GM12878 (cell line): ENCODE data around the gene CFP. TPM values are rescaled to one million over a fixed set of nuclear protein-coding genes. Genes with fewer than 3 reads are reported as not detected.

Experiments used
- ATAC-seq: fragments of 200-7000 bp; cut with Tn5 transposase; 3 replicates; pipeline ENCODE4 v1.9.1; 2020; ENCODE audit warnings: mild to moderate bottlenecking, moderate library complexity
- BruUV-seq: library from RNA; stranded (reverse); fragments of 400-500 nt; replicated peaks from 2 replicates; lab custom pipeline; 2021; lab: Mats Ljungman, UMichigan
- CTCF ChIA-PET: fragments of 300-600 bp; sonication (Branson Sonifier 250); formaldehyde crosslinking; extraction: SDS; loops from one replicate; lab custom pipeline; 2021; ENCODE audit warnings: inconsistent platforms; lab: Yijun Ruan, JAX
- POLR2A ChIA-PET: fragments of 350-600 bp; formaldehyde crosslinking; extraction: SDS; loops from one replicate; lab custom pipeline; 2021; ENCODE audit warnings: inconsistent platforms; lab: Charles Lee
- RAD21 ChIA-PET: fragments of 300-600 bp; sonication (Branson Sonifier 250); formaldehyde crosslinking; loops from one replicate; lab custom pipeline; 2023; ENCODE audit warnings: antibody characterized with exemption; ENCODE audit not compliant: unreplicated experiment; lab: Charles Lee
- SMC1A ChIA-PET: fragments of 300-600 bp; sonication (Branson Sonifier 250); formaldehyde crosslinking; loops from one replicate; lab custom pipeline; 2023; ENCODE audit not compliant: unreplicated experiment, uncharacterized antibody; lab: Charles Lee
- DNase-seq: peaks from one replicate; pipeline ENCODE4 v3.0.0-alpha.2; 2011; ENCODE audit warnings: low read depth, low spot score
- FAIRE-seq: peaks from 3 replicates; lab custom pipeline; 2011; peaks lifted over from hg19 to GRCh38; lab: Jason Lieb, UNC
- H2AFZ ChIP-seq: 2 replicates; pipeline ENCODE4 v1.6.0; 2011; ENCODE audit warnings: low read depth, low read length, control low read depth; ENCODE audit not compliant: control insufficient read depth
- H3K27ac ChIP-seq: 2 replicates; pipeline ENCODE4 v1.5.1; 2011; ENCODE audit warnings: control low read depth; ENCODE audit not compliant: control insufficient read depth, insufficient read depth
- H3K27me3 ChIP-seq, 2 experiments: replicated peaks in 1 of 2; 2 replicates each; pipeline versions ENCODE4 v1.6.0 to v1.6.1; 2011; ENCODE audit warnings: low read length in 1 of 2; ENCODE audit not compliant: control insufficient read depth in 2 of 2, insufficient read depth in 2 of 2
- H3K36me3 ChIP-seq, 2 experiments: 2 replicates each; pipeline ENCODE4 v1.5.1; 2011; ENCODE audit warnings: low read length in 1 of 2; ENCODE audit not compliant: control insufficient read depth in 2 of 2, insufficient read depth in 2 of 2
- H3K4me1 ChIP-seq: 2 replicates; pipeline ENCODE4 v1.6.1; 2011; ENCODE audit warnings: mild to moderate bottlenecking, low read length, moderate library complexity, mixed read lengths; ENCODE audit not compliant: control insufficient read depth, insufficient read depth
- H3K4me2 ChIP-seq: 2 replicates; pipeline ENCODE4 v1.6.0; 2011; ENCODE audit warnings: control low read depth; ENCODE audit not compliant: control insufficient read depth, insufficient read depth
- H3K4me3 ChIP-seq: fragments of 200-600 bp; sonication (generic); 2 replicates; pipeline ENCODE4 v1.5.1; 2016
- H3K79me2 ChIP-seq: 2 replicates; pipeline ENCODE4 v1.6.0; 2011; ENCODE audit warnings: low read length; ENCODE audit not compliant: control insufficient read depth, insufficient read depth
- H3K9ac ChIP-seq: 2 replicates; pipeline ENCODE4 v1.8.0; 2011; ENCODE audit warnings: low read length, control low read depth, mixed read lengths; ENCODE audit not compliant: control insufficient read depth, insufficient read depth
- H3K9me3 ChIP-seq: replicated peaks from 3 replicates; pipeline ENCODE4 v1.5.1; 2011; ENCODE audit warnings: mild to moderate bottlenecking, low read length; ENCODE audit not compliant: control insufficient read depth, insufficient read depth
- H4K20me1 ChIP-seq: 2 replicates; pipeline ENCODE4 v1.6.0; 2011; ENCODE audit not compliant: control insufficient read depth, insufficient read depth
- BMI1 ChIP-seq: fragments of 450-650 bp; IDR thresholded peaks from 2 replicates; pipeline ENCODE4 v1.6.1; 2016; ENCODE audit warnings: mild to moderate bottlenecking, moderate library complexity, borderline replicate concordance
- NR2C1 ChIP-seq: fragments of 450-650 bp; IDR thresholded peaks from 2 replicates; pipeline ENCODE4 v1.6.1; 2017; ENCODE audit warnings: antibody characterized with exemption, mild to moderate bottlenecking, moderate library complexity
- PRDM15 ChIP-seq: fragments of 450-650 bp; formaldehyde crosslinking; IDR thresholded peaks from 2 replicates; pipeline ENCODE4 v1.4.0; 2020; ENCODE audit warnings: mild to moderate bottlenecking, moderate library complexity
- SREBF1 ChIP-seq: IDR thresholded peaks from 2 replicates; pipeline ENCODE4 v1.6.1; 2012; ENCODE audit warnings: mild to moderate bottlenecking, low read length
- STAT3 ChIP-seq: IDR thresholded peaks from 2 replicates; pipeline ENCODE4 v1.6.1; 2011; ENCODE audit warnings: low read depth, low read length, improper control_type of control experiment
- TAF1 ChIP-seq: IDR thresholded peaks from 2 replicates; pipeline ENCODE4 v1.6.1; 2011; ENCODE audit warnings: mild to moderate bottlenecking, low read depth, low read length, borderline replicate concordance
- WGBS: methylation state at CpG from one replicate; pipeline ENCODE4 v1.1.6; 2016; ENCODE audit warnings: low lambda C conversion rate; ENCODE audit not compliant: insufficient replicate concordance, insufficient coverage; ENCODE audit errors: missing lambda C conversion rate; 5-methylcytosine and 5-hydroxymethylcytosine counted together
- in situ Hi-C: fragments of 300-500 bp; cut with MboI; formaldehyde crosslinking; loops from 9 replicates; pipeline ENCODE4 v1.14.3; 2018; ENCODE audit warnings: mixed read lengths
- intact Hi-C: fragments of 100-400 bp; cut with micrococcal nuclease; formaldehyde crosslinking; loops from one replicate; pipeline ENCODE4 v1.14.2; 2022; ENCODE audit not compliant: unreplicated experiment
- polyA plus RNA-seq, 11 experiments: library from polyadenylated mRNA; depleted of rRNA in 4 of 11; unstranded in 6 of 11; stranded (reverse) in 5 of 11; fragments of >200 nt; fragmentation: Nextera tagmentation in 4 of 11; fragmentation: Illumina TruSeq in 1 of 11; extraction: Ambion mirVana in 4 of 11; extraction: Trizol in 1 of 11; gene quantifications; 1 replicate in 1 of 11; 2 replicates in 10 of 11; pipeline versions ENCODE4 v1.2.1 to v1.2.3, GENCODE V29; 2011 to 2016; ENCODE audit warnings: inconsistent platforms in 2 of 11, missing spikeins in 2 of 11, low read depth in 1 of 11
- total RNA-seq, 4 experiments: library from RNA; depleted of rRNA in 3 of 4; stranded (reverse); fragments of >200 nt in 3 of 4; fragmentation: Illumina TruSeq in 1 of 4; extraction: Trizol in 1 of 4; gene quantifications; 2 replicates each; pipeline versions ENCODE4 v1.2.1 to v1.2.3, GENCODE V29; 2013 to 2021

The CFP gene
- total and polyA plus RNA-seq, 10 of the 15 experiments (the other 5 are each of a cell fraction or from before 2014, with no cell fraction given) = 0.72 to 10.1 (median 2.8) TPM

GRCh38 chrX:47631676-47632075 is 1.9 kb upstream of the CFP start:
- intact Hi-C loops = loop anchor here (10.0 kb wide), 1 partner anchor 147 kb away; the partner anchor contains the start of gene ZNF41
- no peak overlapping the region for H3K4me3 ChIP-seq
- ATAC-seq (no peak), DNase-seq (no peak), FAIRE-seq (no peak)
- in situ Hi-C loops = no loop called here
- no peaks in the 10 kb centered on the region for H4K20me1 ChIP-seq
- TF ChIP-seq NR2C1 = no peak
- TF ChIP-seq TAF1 = no peak
- TF ChIP-seq SREBF1 = no peak
- TF ChIP-seq BMI1 = no peak
- no peak for TF ChIP-seq PRDM15 (CRISPR knock-in tag)
- no peak for TF ChIP-seq STAT3
- no TSS peak for BruUV-seq
- ChIA-PET RAD21 (interaction anchor here (1.2 kb wide), 1 partner anchor 13 kb away, joined by 3 read pairs; no protein-coding TSS in a partner anchor), CTCF (interaction anchor here (1.0 to 1.7 kb wide), 2 partner anchors 13 to 16 kb away, joined by 4 read pairs; no protein-coding TSS in a partner anchor), POLR2A (interaction anchor here (1.2 to 1.8 kb wide), 3 partner anchors 13 to 67 kb away, joined by 3 to 6 read pairs (median 5); partner anchors contain the start of gene ELK1), SMC1A (interaction anchor here (1.0 kb wide), 1 partner anchor 13 kb away, joined by 4 read pairs; no protein-coding TSS in a partner anchor)
- no peak overlapping the region for H3K4me2 ChIP-seq
- H3K4me1 ChIP-seq = peaks cover 33% of the 10 kb centered on the region
- H3K9ac ChIP-seq = no peak overlapping the region
- no peak overlapping the region for H3K27ac ChIP-seq
- H3K9me3 ChIP-seq = no peaks in the 10 kb centered on the region
- H3K79me2 ChIP-seq = no peaks in the 10 kb centered on the region
- peaks cover 0 to under 1% of the 10 kb centered on the region in 2 experiments; a peak in 2 of 4 replicates for H3K36me3 ChIP-seq
- 81% methylated on average over 5 of the region's 5 CpGs for WGBS
- H2AFZ ChIP-seq = no peak overlapping the region
- no peaks in the 10 kb centered on the region for H3K27me3 ChIP-seq
